Measurements from ENCODE around the gene PIP5K1B. TPM values are rescaled to one million over a fixed set of nuclear protein-coding genes. Genes with fewer than 3 reads are reported as not detected.

PIP5K1B gene
- total and polyA plus RNA-seq, 2 donors (not counting 3 experiments of a cell fraction or from before 2014, with no cell fraction given): 0.27 TPM; not detected in 1

DNA sequence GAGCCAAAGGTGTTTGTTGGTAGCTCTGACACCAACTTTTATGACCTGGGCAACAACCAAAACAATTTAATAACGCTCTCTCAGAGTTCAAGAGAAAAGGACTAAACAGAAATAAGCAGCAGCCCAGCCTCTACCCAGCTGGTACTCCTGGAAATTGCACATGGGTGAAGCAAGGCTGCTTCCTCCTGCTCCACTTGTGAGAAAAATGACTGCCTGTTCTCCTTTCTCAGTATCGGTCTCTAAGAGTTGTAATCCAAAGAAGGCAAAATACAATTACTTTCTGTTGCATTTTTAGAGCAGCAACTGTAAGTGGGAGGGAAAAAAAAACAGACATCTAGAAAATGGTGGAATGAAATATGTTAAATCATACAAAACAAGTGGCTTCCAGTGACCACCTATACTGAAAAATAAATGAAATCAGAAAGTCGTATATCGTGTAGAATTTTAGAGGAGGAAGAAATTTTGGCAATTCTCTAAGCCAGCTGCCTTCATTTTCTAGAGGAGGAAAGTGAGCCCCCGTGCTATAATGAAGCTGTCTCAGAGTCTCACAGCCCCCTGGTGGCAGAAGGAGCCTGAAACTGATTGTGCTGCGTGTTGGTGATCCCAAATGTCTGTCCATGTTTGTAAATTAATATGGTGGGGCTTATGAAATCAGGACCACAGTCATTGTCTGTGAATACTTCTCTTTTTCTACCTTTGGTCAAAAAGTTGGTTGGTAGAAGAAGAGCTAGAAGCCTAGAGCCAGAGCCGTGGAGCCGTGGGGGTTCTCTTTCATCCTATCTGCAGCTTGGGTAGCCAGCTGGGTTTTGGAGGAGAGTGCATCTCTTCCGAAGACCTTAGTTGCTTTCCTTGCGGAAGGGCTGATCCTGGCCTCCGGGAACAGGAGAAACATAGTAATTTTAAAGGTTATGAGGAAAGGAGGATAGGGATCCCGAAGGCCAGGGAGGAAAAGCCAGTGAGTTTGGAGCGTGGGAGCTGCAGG is 139.9 kb downstream of the PIP5K1B start:
- peaks cover 0 to 2% of the 10 kb centered on the region in 2 experiments for H3K27me3 ChIP-seq (ENCODE audit: control insufficient read depth in 2 of 2, insufficient read depth in 2 of 2, low read length in 2 of 2)
- POLR2A ChIA-PET: no interaction called here
- FAIRE-seq: no peak

More for the DNA sequence above, 139.9 kb downstream of the PIP5K1B start:
- Histone ChIP-seq H3K79me2 (ENCODE audit: control insufficient read depth, insufficient read depth, low read length) (no peaks in the 10 kb centered on the region), H3K4me2 (ENCODE audit: insufficient read depth, low read length) (no peak overlapping the region), H4K20me1 (replicated peaks; ENCODE audit: control insufficient read depth, extremely low read depth, insufficient read depth, low read length) (no peaks in the 10 kb centered on the region), H3K36me3 (ENCODE audit: control insufficient read depth in 2 of 2, extremely low read depth in 1 of 2, insufficient read depth in 2 of 2, low read length in 2 of 2) (no peaks in the 10 kb centered on the region), H2AFZ (ENCODE audit: low read depth, low read length) (no peak overlapping the region), H3K9me1 (replicated peaks; ENCODE audit: control insufficient read depth, extremely low read depth, insufficient read depth, low read length) (no peaks in the 10 kb centered on the region), H3K9ac (replicated peaks; ENCODE audit: extremely low read depth, insufficient read depth, low read length) (no peak overlapping the region), H3K4me3 (replicated peaks in 1 of 3; ENCODE audit: insufficient read depth in 1 of 3, low read depth in 1 of 3, low read length in 3 of 3) (no peak overlapping the region), H3K27ac (ENCODE audit: insufficient read depth, low read depth, low read length) (no peak overlapping the region), H3K9me3 (replicated peaks; ENCODE audit: control insufficient read depth, insufficient read depth, low read length) (no peaks in the 10 kb centered on the region), H3K4me1 (ENCODE audit: control insufficient read depth, extremely low read depth, insufficient read depth, low read length) (no peaks in the 10 kb centered on the region)
- peak; percentile 15 for DNase-seq (ENCODE audit: low read depth, low spot score)
- dilution Hi-C loops (cut with MboI; ENCODE audit: extremely low pct_ligation_motif_present, low sequenced_read_pairs): no loop called here
- intact Hi-C loops (cut with micrococcal nuclease): loop anchor here (1.0 kb wide), 1 partner anchor 261 kb away; no protein-coding TSS in a partner anchor
- BruUV-seq (replicated peaks): no TSS peak
- CTCF ChIA-PET: interaction anchor here (0.6 to 2.2 kb wide), 8 partner anchors 12 to 766 kb away, joined by 3 to 9 read pairs (median 4); no protein-coding TSS in a partner anchor
- TF ChIP-seq, protein P1, sequence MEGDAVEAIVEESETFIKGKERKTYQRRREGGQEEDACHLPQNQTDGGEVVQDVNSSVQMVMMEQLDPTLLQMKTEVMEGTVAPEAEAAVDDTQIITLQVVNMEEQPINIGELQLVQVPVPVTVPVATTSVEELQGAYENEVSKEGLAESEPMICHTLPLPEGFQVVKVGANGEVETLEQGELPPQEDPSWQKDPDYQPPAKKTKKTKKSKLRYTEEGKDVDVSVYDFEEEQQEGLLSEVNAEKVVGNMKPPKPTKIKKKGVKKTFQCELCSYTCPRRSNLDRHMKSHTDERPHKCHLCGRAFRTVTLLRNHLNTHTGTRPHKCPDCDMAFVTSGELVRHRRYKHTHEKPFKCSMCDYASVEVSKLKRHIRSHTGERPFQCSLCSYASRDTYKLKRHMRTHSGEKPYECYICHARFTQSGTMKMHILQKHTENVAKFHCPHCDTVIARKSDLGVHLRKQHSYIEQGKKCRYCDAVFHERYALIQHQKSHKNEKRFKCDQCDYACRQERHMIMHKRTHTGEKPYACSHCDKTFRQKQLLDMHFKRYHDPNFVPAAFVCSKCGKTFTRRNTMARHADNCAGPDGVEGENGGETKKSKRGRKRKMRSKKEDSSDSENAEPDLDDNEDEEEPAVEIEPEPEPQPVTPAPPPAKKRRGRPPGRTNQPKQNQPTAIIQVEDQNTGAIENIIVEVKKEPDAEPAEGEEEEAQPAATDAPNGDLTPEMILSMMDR (IDR thresholded peaks at IDR 0.05; ENCODE audit: extremely low read depth in 1 of 2, insufficient read depth in 1 of 2, low read depth in 1 of 2, low read length in 2 of 2): peak; percentile 38 to 59
- no peak for TF ChIP-seq FOS (IDR thresholded peaks at IDR 0.05; ENCODE audit: borderline replicate concordance, insufficient read depth, low read length)
